SK-N-SH treated with all-trans-retinoic acid at 6 μM for 48 hours (cell line): ENCODE results near the gene FTH1.

Experiments
- ARNTL ChIP-seq: fragments of 450-650 bp; formaldehyde crosslinking; IDR thresholded peaks from 2 replicates; pipeline ENCODE4 v1.5.0; 2020; ENCODE audit warnings: low read depth, mild to moderate bottlenecking, moderate library complexity, borderline replicate concordance
- PPARA ChIP-seq: fragments of 250-450 bp; sonication (Bioruptor Pico); IDR thresholded peaks from 2 replicates; pipeline ENCODE4 v1.5.0; 2020; ENCODE audit warnings: mild to moderate bottlenecking, borderline replicate concordance
- RARB ChIP-seq: fragments of 250-450 bp; sonication (Bioruptor Pico); IDR thresholded peaks from 2 replicates; pipeline ENCODE4 v1.8.0; 2021; ENCODE audit warnings: mild to moderate bottlenecking, moderate library complexity
- SNAI2 ChIP-seq: fragments of 250-450 bp; sonication (Bioruptor Pico); IDR thresholded peaks from 2 replicates; pipeline ENCODE4 v1.5.0; 2020; ENCODE audit warnings: mild to moderate bottlenecking, moderate library complexity
- ZNF565 ChIP-seq: fragments of 450-650 bp; formaldehyde crosslinking; conservative IDR thresholded peaks from 2 replicates; pipeline ENCODE4 v1.5.0; 2020; ENCODE audit warnings: low read depth, mild to moderate bottlenecking, moderate library complexity
- TF ChIP-seq, protein P1 (sequence below): fragments of 250-450 bp; sonication (Bioruptor Pico); IDR thresholded peaks from 2 replicates; pipeline ENCODE4 v1.5.1; 2020; ENCODE audit warnings: low read depth, mild to moderate bottlenecking, moderate library complexity
- TF ChIP-seq, protein P2 (sequence below): fragments of 250-450 bp; sonication (Bioruptor Pico); IDR thresholded peaks from 2 replicates; pipeline ENCODE4 v1.5.0; 2020; ENCODE audit warnings: mild to moderate bottlenecking, moderate library complexity

DNA sequence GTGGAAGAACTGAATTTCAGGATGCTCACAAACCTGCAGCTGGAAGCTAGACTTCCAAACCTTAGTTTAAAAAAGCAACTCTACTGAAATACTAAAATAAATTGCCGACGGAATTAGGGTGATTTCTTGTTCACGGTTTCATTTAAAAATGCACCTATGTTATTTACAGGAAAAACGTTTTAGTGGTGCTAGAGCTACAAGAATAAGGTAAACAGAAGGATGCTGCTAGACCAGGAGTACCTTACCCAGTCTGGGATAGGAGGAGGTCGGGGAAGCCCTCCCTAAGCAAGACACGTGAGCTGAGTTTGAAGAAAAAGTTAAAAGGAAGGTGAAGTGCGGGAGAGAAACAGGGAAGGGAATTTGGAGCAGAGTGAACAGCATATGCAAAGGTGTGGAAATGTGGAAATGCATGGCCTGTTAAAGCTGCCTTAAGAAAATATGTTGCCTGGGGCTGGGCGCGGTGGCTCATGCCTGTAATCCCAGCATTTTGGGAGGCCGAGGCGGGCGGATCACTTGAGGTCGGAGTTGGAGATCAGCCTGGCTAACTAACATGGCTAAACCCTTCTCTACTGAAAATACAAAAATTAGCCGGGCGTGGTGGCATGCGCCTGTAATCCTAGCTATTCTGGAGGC is 1.4 kb upstream of the FTH1 start:
- TF ChIP-seq, protein P1, sequence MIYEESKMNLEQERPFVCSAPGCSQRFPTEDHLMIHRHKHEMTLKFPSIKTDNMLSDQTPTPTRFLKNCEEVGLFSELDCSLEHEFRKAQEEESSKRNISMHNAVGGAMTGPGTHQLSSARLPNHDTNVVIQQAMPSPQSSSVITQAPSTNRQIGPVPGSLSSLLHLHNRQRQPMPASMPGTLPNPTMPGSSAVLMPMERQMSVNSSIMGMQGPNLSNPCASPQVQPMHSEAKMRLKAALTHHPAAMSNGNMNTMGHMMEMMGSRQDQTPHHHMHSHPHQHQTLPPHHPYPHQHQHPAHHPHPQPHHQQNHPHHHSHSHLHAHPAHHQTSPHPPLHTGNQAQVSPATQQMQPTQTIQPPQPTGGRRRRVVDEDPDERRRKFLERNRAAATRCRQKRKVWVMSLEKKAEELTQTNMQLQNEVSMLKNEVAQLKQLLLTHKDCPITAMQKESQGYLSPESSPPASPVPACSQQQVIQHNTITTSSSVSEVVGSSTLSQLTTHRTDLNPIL (CRISPR knock-in tag): no peak
- no peak for TF ChIP-seq ZNF565 (CRISPR knock-in tag)
- TF ChIP-seq ARNTL (CRISPR knock-in tag): no peak
- TF ChIP-seq PPARA (CRISPR knock-in tag): no peak
- no peak for TF ChIP-seq RARB (CRISPR knock-in tag)
- TF ChIP-seq, protein P2, sequence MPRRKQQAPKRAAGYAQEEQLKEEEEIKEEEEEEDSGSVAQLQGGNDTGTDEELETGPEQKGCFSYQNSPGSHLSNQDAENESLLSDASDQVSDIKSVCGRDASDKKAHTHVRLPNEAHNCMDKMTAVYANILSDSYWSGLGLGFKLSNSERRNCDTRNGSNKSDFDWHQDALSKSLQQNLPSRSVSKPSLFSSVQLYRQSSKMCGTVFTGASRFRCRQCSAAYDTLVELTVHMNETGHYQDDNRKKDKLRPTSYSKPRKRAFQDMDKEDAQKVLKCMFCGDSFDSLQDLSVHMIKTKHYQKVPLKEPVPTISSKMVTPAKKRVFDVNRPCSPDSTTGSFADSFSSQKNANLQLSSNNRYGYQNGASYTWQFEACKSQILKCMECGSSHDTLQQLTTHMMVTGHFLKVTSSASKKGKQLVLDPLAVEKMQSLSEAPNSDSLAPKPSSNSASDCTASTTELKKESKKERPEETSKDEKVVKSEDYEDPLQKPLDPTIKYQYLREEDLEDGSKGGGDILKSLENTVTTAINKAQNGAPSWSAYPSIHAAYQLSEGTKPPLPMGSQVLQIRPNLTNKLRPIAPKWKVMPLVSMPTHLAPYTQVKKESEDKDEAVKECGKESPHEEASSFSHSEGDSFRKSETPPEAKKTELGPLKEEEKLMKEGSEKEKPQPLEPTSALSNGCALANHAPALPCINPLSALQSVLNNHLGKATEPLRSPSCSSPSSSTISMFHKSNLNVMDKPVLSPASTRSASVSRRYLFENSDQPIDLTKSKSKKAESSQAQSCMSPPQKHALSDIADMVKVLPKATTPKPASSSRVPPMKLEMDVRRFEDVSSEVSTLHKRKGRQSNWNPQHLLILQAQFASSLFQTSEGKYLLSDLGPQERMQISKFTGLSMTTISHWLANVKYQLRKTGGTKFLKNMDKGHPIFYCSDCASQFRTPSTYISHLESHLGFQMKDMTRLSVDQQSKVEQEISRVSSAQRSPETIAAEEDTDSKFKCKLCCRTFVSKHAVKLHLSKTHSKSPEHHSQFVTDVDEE: no peak
- TF ChIP-seq SNAI2: no peak
